ENCODE measurements around the gene VRK1.

The VRK1 gene

DNA sequence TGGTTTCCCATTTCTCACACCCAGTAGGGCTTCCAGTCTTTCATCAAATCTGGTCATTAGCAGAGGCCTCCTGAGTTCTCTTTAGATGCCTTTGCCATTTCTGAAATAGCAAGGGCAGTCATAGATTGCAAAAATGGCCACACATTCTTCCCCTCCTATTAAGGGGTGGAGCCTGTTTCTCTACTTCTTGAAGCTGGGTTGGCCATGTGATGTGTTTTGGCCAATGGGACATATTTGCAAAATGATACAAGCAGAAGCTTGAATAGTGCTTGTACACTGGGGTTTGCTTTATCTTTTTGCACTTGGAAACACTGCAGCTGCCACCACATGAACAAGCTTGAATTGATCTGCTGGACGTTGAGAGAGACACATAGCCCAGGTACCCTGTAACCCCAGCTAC, 109.3 kb downstream of the VRK1 start:
- no peak overlapping the region for H3K4me2 ChIP-seq (ENCODE audit: low read depth, low read length, poor library complexity, severe bottlenecking)
- H3K27me3 ChIP-seq (ENCODE audit: low read length) = no peaks in the 10 kb centered on the region
- H3K36me3 ChIP-seq (ENCODE audit: low read length) = no peaks in the 10 kb centered on the region
- no peak overlapping the region for H3K27ac ChIP-seq (ENCODE audit: low read depth, low read length)
- H3K4me3 ChIP-seq (ENCODE audit: insufficient read depth, low read length, poor library complexity, severe bottlenecking) = no peak overlapping the region
- H3K9ac ChIP-seq (ENCODE audit: low read length) = no peak overlapping the region
- H4K20me1 ChIP-seq (ENCODE audit: low read depth, low read length) = no peaks in the 10 kb centered on the region
- TF ChIP-seq EZH2phosphoT487 (conservative IDR thresholded peaks at IDR 0.05; ENCODE audit: low read length) = no peak
- TF ChIP-seq, protein P1, sequence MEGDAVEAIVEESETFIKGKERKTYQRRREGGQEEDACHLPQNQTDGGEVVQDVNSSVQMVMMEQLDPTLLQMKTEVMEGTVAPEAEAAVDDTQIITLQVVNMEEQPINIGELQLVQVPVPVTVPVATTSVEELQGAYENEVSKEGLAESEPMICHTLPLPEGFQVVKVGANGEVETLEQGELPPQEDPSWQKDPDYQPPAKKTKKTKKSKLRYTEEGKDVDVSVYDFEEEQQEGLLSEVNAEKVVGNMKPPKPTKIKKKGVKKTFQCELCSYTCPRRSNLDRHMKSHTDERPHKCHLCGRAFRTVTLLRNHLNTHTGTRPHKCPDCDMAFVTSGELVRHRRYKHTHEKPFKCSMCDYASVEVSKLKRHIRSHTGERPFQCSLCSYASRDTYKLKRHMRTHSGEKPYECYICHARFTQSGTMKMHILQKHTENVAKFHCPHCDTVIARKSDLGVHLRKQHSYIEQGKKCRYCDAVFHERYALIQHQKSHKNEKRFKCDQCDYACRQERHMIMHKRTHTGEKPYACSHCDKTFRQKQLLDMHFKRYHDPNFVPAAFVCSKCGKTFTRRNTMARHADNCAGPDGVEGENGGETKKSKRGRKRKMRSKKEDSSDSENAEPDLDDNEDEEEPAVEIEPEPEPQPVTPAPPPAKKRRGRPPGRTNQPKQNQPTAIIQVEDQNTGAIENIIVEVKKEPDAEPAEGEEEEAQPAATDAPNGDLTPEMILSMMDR (IDR thresholded peaks at IDR 0.05; ENCODE audit: insufficient read depth, low read length, poor library complexity, severe bottlenecking) = no peak
- H3K9me2 ChIP-seq (replicated peaks; ENCODE audit: insufficient read depth, low read length) = no peaks in the 10 kb centered on the region
- H2AFZ ChIP-seq (ENCODE audit: low read depth, low read length, severe bottlenecking) = no peak overlapping the region
- H3F3A ChIP-seq (ENCODE audit: insufficient read depth) = no peaks in the 10 kb centered on the region
- no peaks in the 10 kb centered on the region for H3K79me2 ChIP-seq (ENCODE audit: insufficient read depth, low read length)
- H3K9me3 ChIP-seq (ENCODE audit: insufficient read depth, low read length) = peaks cover 11% of the 10 kb centered on the region; the same call in 1 of the 2 replicates

GRCh38 chr14:96909841-96910364, 112.7 kb downstream of the VRK1 start:
- Histone ChIP-seq H4K20me1 (ENCODE audit: low read depth, low read length) (no peaks in the 10 kb centered on the region), H3K4me3 (ENCODE audit: insufficient read depth, low read length, poor library complexity, severe bottlenecking) (no peak overlapping the region), H3K79me2 (ENCODE audit: insufficient read depth, low read length) (no peaks in the 10 kb centered on the region), H3K36me3 (ENCODE audit: low read length) (no peaks in the 10 kb centered on the region), H3K9me2 (replicated peaks; ENCODE audit: insufficient read depth, low read length) (no peaks in the 10 kb centered on the region), H3K27me3 (ENCODE audit: low read length) (no peaks in the 10 kb centered on the region), H3K9me3 (ENCODE audit: insufficient read depth, low read length) (peaks cover 11% of the 10 kb centered on the region; the same call in 1 of the 2 replicates), H3K4me2 (ENCODE audit: low read depth, low read length, poor library complexity, severe bottlenecking) (no peak overlapping the region), H3K9ac (ENCODE audit: low read length) (no peak overlapping the region), H3F3A (ENCODE audit: insufficient read depth) (no peaks in the 10 kb centered on the region), H2AFZ (ENCODE audit: low read depth, low read length, severe bottlenecking) (no peak overlapping the region), H3K27ac (ENCODE audit: low read depth, low read length) (no peak overlapping the region)
- TF ChIP-seq, protein P1 (IDR thresholded peaks at IDR 0.05; ENCODE audit: insufficient read depth, low read length, poor library complexity, severe bottlenecking) = no peak
- TF ChIP-seq EZH2phosphoT487 (conservative IDR thresholded peaks at IDR 0.05; ENCODE audit: low read length) = no peak

- Histone ChIP-seq H3K4me2 (ENCODE audit: low read depth, low read length, poor library complexity, severe bottlenecking) (no peak overlapping the region), H3K79me2 (ENCODE audit: insufficient read depth, low read length) (no peaks in the 10 kb centered on the region), H3K9me3 (ENCODE audit: insufficient read depth, low read length) (peaks cover 11% of the 10 kb centered on the region; the same call in 1 of the 2 replicates), H3K36me3 (ENCODE audit: low read length) (no peaks in the 10 kb centered on the region), H3F3A (ENCODE audit: insufficient read depth) (no peaks in the 10 kb centered on the region), H3K27ac (ENCODE audit: low read depth, low read length) (no peak overlapping the region), H3K27me3 (ENCODE audit: low read length) (no peaks in the 10 kb centered on the region), H3K4me3 (ENCODE audit: insufficient read depth, low read length, poor library complexity, severe bottlenecking) (no peak overlapping the region), H3K9ac (ENCODE audit: low read length) (no peak overlapping the region), H3K9me2 (replicated peaks; ENCODE audit: insufficient read depth, low read length) (no peaks in the 10 kb centered on the region), H2AFZ (ENCODE audit: low read depth, low read length, severe bottlenecking) (no peak overlapping the region), H4K20me1 (ENCODE audit: low read depth, low read length) (no peaks in the 10 kb centered on the region)
- TF ChIP-seq, protein P1 (IDR thresholded peaks at IDR 0.05; ENCODE audit: insufficient read depth, low read length, poor library complexity, severe bottlenecking) = no peak
- no peak for TF ChIP-seq EZH2phosphoT487 (conservative IDR thresholded peaks at IDR 0.05; ENCODE audit: low read length)
Observed at GRCh38 chr14:96911499-96912149, 114.4 kb downstream of the VRK1 start.
